Activated naive CD8-positive, alpha-beta T cell treated with anti-CD3 and anti-CD28 coated beads, Interleukin-2, amount 50 U/mL, for 24 hours (primary cell): ENCODE data around the gene UNKL.

Experiments used
- ATAC-seq: fragments of 150-1000 bp; cut with Tn5 transposase; one replicate; pipeline ENCODE4 v1.10.0; 2021
- DNase-seq: peaks from one replicate; pipeline ENCODE4 v3.0.0; 2021
- H3K27ac Mint-ChIP-seq: one replicate; pipeline ENCODE4 v1.8.0; 2021; ENCODE audit warnings: mild to moderate bottlenecking, mixed read lengths
- H3K27me3 Mint-ChIP-seq: one replicate; pipeline ENCODE4 v1.8.0; 2021; ENCODE audit warnings: mixed read lengths
- H3K36me3 Mint-ChIP-seq: one replicate; pipeline ENCODE4 v1.8.0; 2021; ENCODE audit warnings: low read depth, mixed read lengths
- H3K4me1 Mint-ChIP-seq: one replicate; pipeline ENCODE4 v1.8.0; 2021; ENCODE audit warnings: mixed read lengths
- H3K4me3 Mint-ChIP-seq: one replicate; pipeline ENCODE4 v1.8.0; 2021; ENCODE audit warnings: mild to moderate bottlenecking, moderate library complexity, mixed read lengths
- H3K9me3 Mint-ChIP-seq: one replicate; pipeline ENCODE4 v1.8.0; 2021; ENCODE audit warnings: mixed read lengths

Gene UNKL

GRCh38 chr16:1414532-1415260, at the start of gene UNKL:
Gene UNKL, minus strand, starts transcription at chr16:1414704. Its CDS starts 13 bp downstream, at chr16:1414691.
- no peaks in the 10 kb centered on the region for H3K9me3 Mint-ChIP-seq
- H3K27ac Mint-ChIP-seq, result peak within 1 kb of the TSS; percentile 84
- peak within 1 kb of the TSS; percentile 80 for H3K4me3 Mint-ChIP-seq
- DNase-seq, result peak; percentile 86
- no peaks in the 10 kb centered on the region for H3K36me3 Mint-ChIP-seq
- peaks cover 27% of the 10 kb centered on the region for H3K4me1 Mint-ChIP-seq
- H3K27me3 Mint-ChIP-seq, result no peaks in the 10 kb centered on the region
- ATAC-seq, result peak; percentile 62

- H3K4me3 Mint-ChIP-seq, result no peak overlapping the region
- no peak for ATAC-seq
- peaks cover 7% of the 10 kb centered on the region for H3K4me1 Mint-ChIP-seq
- DNase-seq, result no peak
- no peak overlapping the region for H3K27ac Mint-ChIP-seq
- no peaks in the 10 kb centered on the region for H3K36me3 Mint-ChIP-seq
- H3K27me3 Mint-ChIP-seq, result no peaks in the 10 kb centered on the region
- H3K9me3 Mint-ChIP-seq, result no peaks in the 10 kb centered on the region
Observed at GRCh38 chr16:1461146-1461545, 46.6 kb upstream of the UNKL start.

GRCh38 chr16:1460602-1461138, 46.2 kb upstream of the UNKL start:
- DNase-seq (no peak), ATAC-seq (no peak)
- no peaks in the 10 kb centered on the region for H3K9me3 Mint-ChIP-seq
- H3K36me3 Mint-ChIP-seq, result no peaks in the 10 kb centered on the region
- H3K27me3 Mint-ChIP-seq, result no peaks in the 10 kb centered on the region
- no peak overlapping the region for H3K4me3 Mint-ChIP-seq
- peaks cover 7% of the 10 kb centered on the region for H3K4me1 Mint-ChIP-seq
- H3K27ac Mint-ChIP-seq, result no peak overlapping the region

- no peaks in the 10 kb centered on the region for H3K9me3 Mint-ChIP-seq
- ATAC-seq, result no peak
- no peak overlapping the region for H3K27ac Mint-ChIP-seq
- DNase-seq, result no peak
- H3K4me1 Mint-ChIP-seq, result peaks cover 7% of the 10 kb centered on the region
- no peaks in the 10 kb centered on the region for H3K36me3 Mint-ChIP-seq
- no peaks in the 10 kb centered on the region for H3K27me3 Mint-ChIP-seq
- H3K4me3 Mint-ChIP-seq, result no peak overlapping the region
Observed at GRCh38 chr16:1459967-1460366, 45.5 kb upstream of the UNKL start.

- Mint-ChIP-seq H3K4me3 (no peak overlapping the region), H3K27me3 (no peaks in the 10 kb centered on the region), H3K36me3 (no peaks in the 10 kb centered on the region), H3K4me1 (peaks cover 7% of the 10 kb centered on the region), H3K9me3 (no peaks in the 10 kb centered on the region), H3K27ac (peak overlapping the region; percentile 14)
- no peak for ATAC-seq
- DNase-seq, result no peak
Observed at GRCh38 chr16:1458977-1459341, 44.5 kb upstream of the UNKL start.

- Mint-ChIP-seq H3K9me3 (no peaks in the 10 kb centered on the region), H3K27me3 (no peaks in the 10 kb centered on the region), H3K4me1 (peaks cover 7% of the 10 kb centered on the region), H3K27ac (peak overlapping the region; percentile 14), H3K4me3 (no peak overlapping the region), H3K36me3 (no peaks in the 10 kb centered on the region)
- peak; percentile 26 for DNase-seq
- ATAC-seq, result peak; percentile 42
Observed at GRCh38 chr16:1458336-1458976, 44.0 kb upstream of the UNKL start.

GRCh38 chr16:1457489-1458245, 43.2 kb upstream of the UNKL start:
- no peaks in the 10 kb centered on the region for H3K36me3 Mint-ChIP-seq
- no peaks in the 10 kb centered on the region for H3K27me3 Mint-ChIP-seq
- DNase-seq, result no peak
- H3K4me1 Mint-ChIP-seq, result peaks cover 7% of the 10 kb centered on the region
- H3K9me3 Mint-ChIP-seq, result no peaks in the 10 kb centered on the region
- H3K27ac Mint-ChIP-seq, result no peak overlapping the region
- ATAC-seq, result no peak
- H3K4me3 Mint-ChIP-seq, result no peak overlapping the region

GRCh38 chr16:1456951-1457350, 42.4 kb upstream of the UNKL start:
- DNase-seq (no peak), ATAC-seq (no peak)
- no peaks in the 10 kb centered on the region for H3K27me3 Mint-ChIP-seq
- H3K36me3 Mint-ChIP-seq, result no peaks in the 10 kb centered on the region
- H3K9me3 Mint-ChIP-seq, result no peaks in the 10 kb centered on the region
- H3K4me3 Mint-ChIP-seq, result no peak overlapping the region
- H3K27ac Mint-ChIP-seq, result no peak overlapping the region
- peaks cover 7% of the 10 kb centered on the region for H3K4me1 Mint-ChIP-seq

- H3K27me3 Mint-ChIP-seq, result no peaks in the 10 kb centered on the region
- H3K36me3 Mint-ChIP-seq, result no peaks in the 10 kb centered on the region
- H3K4me3 Mint-ChIP-seq, result no peak overlapping the region
- peaks cover 7% of the 10 kb centered on the region for H3K4me1 Mint-ChIP-seq
- DNase-seq (no peak), ATAC-seq (no peak)
- H3K9me3 Mint-ChIP-seq, result no peaks in the 10 kb centered on the region
- no peak overlapping the region for H3K27ac Mint-ChIP-seq
Observed at GRCh38 chr16:1455190-1456171, 41.0 kb upstream of the UNKL start.

- no peaks in the 10 kb centered on the region for H3K9me3 Mint-ChIP-seq
- no peaks in the 10 kb centered on the region for H3K27me3 Mint-ChIP-seq
- no peak overlapping the region for H3K4me3 Mint-ChIP-seq
- no peaks in the 10 kb centered on the region for H3K36me3 Mint-ChIP-seq
- DNase-seq, result no peak
- H3K4me1 Mint-ChIP-seq, result peaks cover 7% of the 10 kb centered on the region
- no peak for ATAC-seq
- H3K27ac Mint-ChIP-seq, result no peak overlapping the region
Observed at GRCh38 chr16:1454561-1454960, 40.1 kb upstream of the UNKL start.

GRCh38 chr16:1453316-1453715, 38.8 kb upstream of the UNKL start:
- Mint-ChIP-seq H3K9me3 (no peaks in the 10 kb centered on the region), H3K36me3 (no peaks in the 10 kb centered on the region), H3K4me1 (no peaks in the 10 kb centered on the region), H3K27ac (no peak overlapping the region), H3K4me3 (no peak overlapping the region), H3K27me3 (no peaks in the 10 kb centered on the region)
- ATAC-seq, result no peak
- DNase-seq, result no peak

- Mint-ChIP-seq H3K9me3 (no peaks in the 10 kb centered on the region), H3K36me3 (no peaks in the 10 kb centered on the region), H3K4me3 (no peak overlapping the region), H3K27me3 (no peaks in the 10 kb centered on the region), H3K4me1 (no peaks in the 10 kb centered on the region), H3K27ac (no peak overlapping the region)
- no peak for ATAC-seq
- DNase-seq, result no peak
Observed at GRCh38 chr16:1452530-1452929, 38.0 kb upstream of the UNKL start.

- H3K4me1 Mint-ChIP-seq, result no peaks in the 10 kb centered on the region
- no peaks in the 10 kb centered on the region for H3K9me3 Mint-ChIP-seq
- H3K27me3 Mint-ChIP-seq, result no peaks in the 10 kb centered on the region
- H3K27ac Mint-ChIP-seq, result no peak overlapping the region
- H3K4me3 Mint-ChIP-seq, result no peak overlapping the region
- ATAC-seq (no peak), DNase-seq (no peak)
- H3K36me3 Mint-ChIP-seq, result no peaks in the 10 kb centered on the region
Observed at GRCh38 chr16:1451702-1452392, 37.3 kb upstream of the UNKL start.
